Measurements from ENCODE around the gene ITLN1.
A peak's percentile ranks its signal among the peaks of the same experiment; 100 is the strongest.

DNA sequence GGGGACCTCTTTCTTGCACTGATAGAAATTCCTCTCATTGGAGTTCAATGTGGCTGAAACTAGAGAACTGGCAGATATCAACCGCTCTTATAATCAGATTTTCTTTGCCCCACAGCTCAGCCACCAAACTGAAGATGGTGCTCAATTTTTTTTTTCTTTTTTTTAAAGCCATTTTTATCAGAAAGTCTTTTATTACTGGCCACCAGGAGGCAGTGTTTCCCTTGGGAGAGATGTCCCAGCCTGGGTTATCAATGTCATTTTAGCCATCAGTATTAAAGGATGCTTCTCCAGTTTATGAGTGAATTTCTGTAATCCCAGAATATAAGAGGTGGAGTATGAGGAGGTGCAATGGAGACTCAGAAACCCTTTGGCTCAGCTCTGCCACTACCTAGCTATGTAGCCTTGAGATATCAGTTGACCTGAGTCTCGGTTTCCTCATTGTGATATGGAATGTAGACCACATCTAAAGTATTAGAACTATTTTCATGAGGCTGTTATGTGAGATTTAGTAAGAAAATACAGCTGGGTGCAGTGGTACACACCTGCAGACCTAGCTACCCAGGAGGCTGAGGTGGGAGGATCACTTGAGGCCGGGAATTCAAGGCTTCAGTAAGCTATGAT is 49.9 kb downstream of the ITLN1 start:
- TF ChIP-seq, protein P1, sequence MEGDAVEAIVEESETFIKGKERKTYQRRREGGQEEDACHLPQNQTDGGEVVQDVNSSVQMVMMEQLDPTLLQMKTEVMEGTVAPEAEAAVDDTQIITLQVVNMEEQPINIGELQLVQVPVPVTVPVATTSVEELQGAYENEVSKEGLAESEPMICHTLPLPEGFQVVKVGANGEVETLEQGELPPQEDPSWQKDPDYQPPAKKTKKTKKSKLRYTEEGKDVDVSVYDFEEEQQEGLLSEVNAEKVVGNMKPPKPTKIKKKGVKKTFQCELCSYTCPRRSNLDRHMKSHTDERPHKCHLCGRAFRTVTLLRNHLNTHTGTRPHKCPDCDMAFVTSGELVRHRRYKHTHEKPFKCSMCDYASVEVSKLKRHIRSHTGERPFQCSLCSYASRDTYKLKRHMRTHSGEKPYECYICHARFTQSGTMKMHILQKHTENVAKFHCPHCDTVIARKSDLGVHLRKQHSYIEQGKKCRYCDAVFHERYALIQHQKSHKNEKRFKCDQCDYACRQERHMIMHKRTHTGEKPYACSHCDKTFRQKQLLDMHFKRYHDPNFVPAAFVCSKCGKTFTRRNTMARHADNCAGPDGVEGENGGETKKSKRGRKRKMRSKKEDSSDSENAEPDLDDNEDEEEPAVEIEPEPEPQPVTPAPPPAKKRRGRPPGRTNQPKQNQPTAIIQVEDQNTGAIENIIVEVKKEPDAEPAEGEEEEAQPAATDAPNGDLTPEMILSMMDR (optimal IDR thresholded peaks at IDR 0.05 in 1 of 3, IDR thresholded peaks at IDR 0.05 in 1 of 3, conservative IDR thresholded peaks at IDR 0.05 in 1 of 3; ENCODE audit: extremely low read depth in 1 of 3, insufficient read depth in 2 of 3, low read length in 3 of 3) = peak; percentile 54 to 71 (median 56)
- no peak for TF ChIP-seq EZH2 (IDR thresholded peaks at IDR 0.05; ENCODE audit: low read length)

Data from keratinocyte (primary cell).